ENCODE measurements around the gene PIF1. TPM values are rescaled to one million over a fixed set of nuclear protein-coding genes. Genes with fewer than 3 reads are reported as not detected.

Gene PIF1, protein sequence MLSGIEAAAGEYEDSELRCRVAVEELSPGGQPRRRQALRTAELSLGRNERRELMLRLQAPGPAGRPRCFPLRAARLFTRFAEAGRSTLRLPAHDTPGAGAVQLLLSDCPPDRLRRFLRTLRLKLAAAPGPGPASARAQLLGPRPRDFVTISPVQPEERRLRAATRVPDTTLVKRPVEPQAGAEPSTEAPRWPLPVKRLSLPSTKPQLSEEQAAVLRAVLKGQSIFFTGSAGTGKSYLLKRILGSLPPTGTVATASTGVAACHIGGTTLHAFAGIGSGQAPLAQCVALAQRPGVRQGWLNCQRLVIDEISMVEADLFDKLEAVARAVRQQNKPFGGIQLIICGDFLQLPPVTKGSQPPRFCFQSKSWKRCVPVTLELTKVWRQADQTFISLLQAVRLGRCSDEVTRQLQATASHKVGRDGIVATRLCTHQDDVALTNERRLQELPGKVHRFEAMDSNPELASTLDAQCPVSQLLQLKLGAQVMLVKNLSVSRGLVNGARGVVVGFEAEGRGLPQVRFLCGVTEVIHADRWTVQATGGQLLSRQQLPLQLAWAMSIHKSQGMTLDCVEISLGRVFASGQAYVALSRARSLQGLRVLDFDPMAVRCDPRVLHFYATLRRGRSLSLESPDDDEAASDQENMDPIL
- 5.4 and 16.5 TPM in 2 replicates for total RNA-seq

DNA sequence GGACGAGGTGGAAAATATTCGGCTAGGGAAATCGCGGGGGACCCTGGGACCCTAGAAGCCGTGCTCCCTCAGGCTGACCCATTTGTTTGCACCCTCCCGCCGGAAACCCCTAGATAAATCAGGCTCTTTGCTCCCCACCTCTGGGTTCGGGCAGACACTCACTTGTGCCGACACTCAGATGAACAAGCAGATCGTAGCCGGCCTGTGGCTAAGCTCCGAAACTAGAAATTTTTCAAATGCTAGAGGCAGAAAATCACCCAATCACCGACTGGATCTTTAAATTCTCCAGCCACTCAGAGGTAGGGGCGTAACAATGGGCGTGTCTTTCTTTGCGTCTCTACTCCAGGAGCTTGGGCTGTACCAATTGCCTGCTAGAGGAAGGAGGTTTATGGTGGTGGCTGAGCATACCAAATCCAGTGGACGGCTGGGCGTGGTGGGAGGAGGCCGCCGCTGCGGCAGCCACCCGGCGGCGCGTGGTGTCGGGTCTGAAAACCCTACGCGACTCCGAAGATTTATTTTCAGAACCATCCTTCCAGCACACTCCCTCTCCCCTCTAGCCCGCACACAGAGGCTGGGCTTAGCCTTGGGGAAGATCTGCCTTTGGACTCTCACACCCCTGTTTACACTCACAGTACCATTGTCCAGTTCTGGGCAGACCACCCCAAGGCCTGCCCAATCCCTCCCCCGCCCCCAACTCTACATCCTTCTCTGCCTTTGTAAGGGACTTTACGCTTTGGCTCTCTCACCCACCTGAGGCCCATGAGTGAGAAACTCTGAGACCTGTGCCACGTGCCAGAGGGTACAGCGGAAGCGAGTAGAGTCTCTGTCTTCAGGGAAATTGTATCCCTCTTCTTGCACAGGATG is at the start of gene PIF1:
TSS of gene PIF1 (minus strand) at position 217 of the 864 bp plus-strand sequence. CDS start 1,312 bp downstream, outside the sequence.
- DNase-seq: peak; percentile 99

- peak; percentile 85 for DNase-seq
These were observed 44.9 kb upstream of the PIF1 start for GRCh38 chr15:64870353-64870752.

DNA sequence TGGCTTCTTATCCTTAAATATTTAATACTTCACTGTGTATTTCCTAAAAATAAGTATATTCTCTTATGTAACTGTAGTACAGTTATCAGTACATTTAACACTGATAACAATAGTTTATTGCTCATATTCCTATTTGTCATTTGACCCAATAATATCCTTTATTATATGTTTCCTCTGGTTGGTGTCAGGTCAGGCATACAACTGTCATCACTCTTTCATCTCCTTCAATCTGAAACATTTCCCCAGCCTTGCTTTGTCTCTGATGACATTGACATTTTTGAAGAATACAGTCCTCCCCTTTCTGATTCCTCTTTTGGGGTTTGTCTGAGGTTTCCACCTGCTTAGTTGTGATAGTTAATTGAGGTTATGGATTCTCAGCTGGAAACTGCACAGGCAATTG is 44.1 kb upstream of the PIF1 start:
- no peak for DNase-seq

GRCh38 chr15:64865998-64866520 is 40.6 kb upstream of the PIF1 start:
- DNase-seq: no peak

GRCh38 chr15:64865126-64865997 is 39.9 kb upstream of the PIF1 start:
- DNase-seq: peak; percentile 49

DNA sequence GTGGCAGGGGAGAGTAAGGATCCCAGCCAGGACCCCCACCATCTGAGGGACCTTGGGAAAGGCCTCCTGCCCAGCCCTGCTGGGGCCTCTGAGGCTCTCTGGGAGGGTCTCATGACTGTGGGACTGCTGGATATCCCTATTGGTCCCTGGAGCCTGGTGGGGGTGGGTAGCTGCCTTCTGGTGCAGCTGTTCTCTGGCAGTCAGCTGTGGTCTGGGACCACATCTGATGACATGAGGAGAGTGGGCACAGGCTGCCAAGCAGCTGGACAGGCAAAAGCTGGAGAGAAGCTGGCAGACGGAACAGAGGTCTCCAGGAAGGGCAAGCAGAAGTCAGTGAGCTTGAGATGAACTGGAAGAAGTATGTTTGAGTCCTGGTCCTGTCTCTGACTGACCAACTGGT is 38.6 kb upstream of the PIF1 start:
- DNase-seq: no peak

- DNase-seq: no peak
These were observed 37.0 kb upstream of the PIF1 start for GRCh38 chr15:64862408-64862807.

DNA sequence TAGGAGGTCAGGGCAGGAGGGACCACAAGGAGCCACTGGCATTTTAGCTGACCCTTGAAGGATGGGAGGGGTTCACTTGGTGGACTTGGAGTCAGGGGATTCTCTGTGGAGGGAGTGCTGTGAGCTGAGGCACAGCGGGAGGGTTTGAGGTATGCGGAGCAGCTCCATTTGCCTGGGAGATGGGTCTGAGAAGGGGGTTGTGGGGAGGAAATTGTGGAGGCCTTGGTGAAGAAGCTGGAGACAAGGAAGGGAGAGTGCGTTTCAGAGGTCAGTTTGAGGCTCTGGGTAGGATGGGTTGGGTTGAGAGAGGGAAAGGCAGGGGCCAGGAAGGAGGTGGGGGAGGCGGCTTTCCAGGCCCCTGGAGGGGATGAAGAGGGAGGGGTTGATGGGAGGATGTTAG is 36.5 kb upstream of the PIF1 start:
- no peak for DNase-seq

DNA sequence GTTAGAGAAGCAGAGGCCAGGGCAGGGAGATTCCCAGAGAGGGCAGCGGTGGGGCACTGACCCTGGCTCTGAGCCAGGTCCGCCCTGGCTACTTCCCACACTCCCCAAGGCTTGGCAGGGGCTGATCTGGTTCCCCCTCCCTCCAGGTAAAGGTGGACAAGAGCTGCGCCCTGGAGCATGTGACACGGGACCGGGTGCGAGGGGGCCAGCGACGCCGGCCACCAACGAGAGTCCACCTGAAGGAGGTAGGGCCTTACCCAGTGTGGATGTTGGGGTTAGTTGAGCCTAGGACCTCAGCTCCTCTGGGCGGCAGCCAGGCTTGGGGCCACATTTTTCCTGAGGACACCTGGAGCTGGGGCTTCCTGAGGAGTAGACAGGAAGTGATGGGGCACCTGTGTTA is 35.9 kb upstream of the PIF1 start:
- no peak for DNase-seq

GRCh38 chr15:64859226-64859625 is 33.8 kb upstream of the PIF1 start:
- peak; percentile 43 for DNase-seq

GRCh38 chr15:64858021-64858575 is 32.7 kb upstream of the PIF1 start:
- DNase-seq: no peak

DNA sequence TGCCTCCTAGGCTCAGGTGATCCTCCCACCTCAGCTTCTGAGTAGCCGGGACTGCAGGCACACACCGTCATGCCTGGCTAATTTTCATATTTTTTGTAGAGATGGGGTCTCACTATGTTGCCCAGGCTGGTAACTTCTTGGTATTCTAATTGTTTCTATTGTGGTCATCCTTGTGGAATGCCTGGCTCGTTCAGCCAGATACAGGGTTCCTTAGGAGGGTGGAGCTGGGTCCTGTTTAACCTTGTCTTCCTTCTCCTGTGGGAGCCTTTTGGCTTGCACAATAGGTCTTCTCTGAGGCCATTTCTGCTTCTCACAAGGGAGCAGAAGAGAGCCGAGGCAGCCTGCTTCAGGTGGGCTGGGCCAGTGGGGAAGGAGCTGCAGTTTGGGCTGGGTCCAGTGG is 32.0 kb upstream of the PIF1 start:
- no peak for DNase-seq

- peak; percentile 60 for DNase-seq
These were observed 31.1 kb upstream of the PIF1 start for GRCh38 chr15:64856429-64857145.

DNA sequence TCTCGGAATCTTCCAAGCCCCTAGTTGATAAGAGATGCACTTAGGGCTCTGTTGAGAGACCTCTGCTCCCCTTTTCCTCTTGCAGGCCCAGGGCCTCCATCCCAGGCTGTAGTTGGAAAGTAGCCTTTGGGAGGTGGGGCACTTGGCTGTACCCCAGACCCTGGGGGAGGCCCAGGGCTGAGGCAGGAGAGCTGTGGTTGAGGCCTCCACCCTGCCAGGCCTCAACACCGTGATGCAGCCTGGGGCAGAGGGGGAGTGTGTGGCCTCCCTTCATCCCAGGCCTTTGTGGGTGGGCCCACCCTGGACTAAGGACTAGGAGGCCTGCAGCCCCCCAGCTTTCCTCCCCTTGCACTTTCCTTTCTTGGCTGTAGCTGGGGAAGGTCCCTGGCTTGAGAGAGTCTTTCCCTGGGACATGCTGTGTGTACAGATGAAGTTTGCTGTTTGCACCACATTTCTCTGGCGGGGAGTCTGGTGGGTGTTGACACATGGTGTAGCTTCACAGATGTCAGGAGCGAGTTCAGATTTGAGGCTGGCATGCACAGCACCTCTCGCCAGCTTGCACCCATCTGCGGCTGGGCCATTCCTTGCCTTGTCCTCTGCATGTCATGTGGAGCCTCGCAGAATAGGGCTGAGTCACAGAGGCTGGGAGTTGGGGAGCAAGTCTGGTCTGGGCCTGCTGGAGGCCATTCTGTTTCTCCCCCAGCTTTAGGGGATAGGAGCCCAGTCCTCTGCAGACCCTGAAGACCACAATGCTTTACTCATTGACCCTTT is 29.9 kb upstream of the PIF1 start:
- DNase-seq: no peak

GRCh38 chr15:64854526-64854925 is 29.1 kb upstream of the PIF1 start:
- no peak for DNase-seq

DNA sequence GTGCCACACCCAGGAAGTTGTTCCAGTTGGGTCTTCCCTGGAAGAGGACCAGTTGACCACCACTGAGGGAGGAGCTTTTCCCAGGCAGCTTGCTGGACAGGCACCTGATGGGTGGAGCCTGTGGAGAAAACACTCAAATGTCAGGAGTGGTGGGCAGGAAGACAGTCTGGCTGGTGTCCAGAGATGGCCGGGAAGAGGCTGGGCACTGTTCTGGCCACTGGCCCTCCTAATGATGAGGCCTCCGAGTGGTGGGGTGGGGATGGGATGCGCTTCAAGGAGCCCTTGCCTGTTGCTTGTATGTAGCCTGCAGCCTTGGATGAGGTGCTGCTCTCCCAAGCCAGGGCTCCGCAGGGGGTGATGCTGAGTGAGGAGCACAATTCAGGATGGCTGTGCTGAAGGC is 28.6 kb upstream of the PIF1 start:
- DNase-seq: peak; percentile 46

GRCh38 chr15:64851503-64851840 is 26.0 kb upstream of the PIF1 start:
- no peak for DNase-seq

- no peak for DNase-seq
These were observed 25.5 kb upstream of the PIF1 start for GRCh38 chr15:64850778-64851502.

GRCh38 chr15:64847876-64848716 is 22.6 kb upstream of the PIF1 start:
- DNase-seq: no peak

All from dermis blood vessel endothelial cell (primary cell).